GM12891 (cell line): Measurements from ENCODE around the gene HINT2.

Experiments used
- POLR2AphosphoS5 ChIP-seq: IDR thresholded peaks from 2 replicates; pipeline ENCODE4 v1.6.1; 2011; ENCODE audit warnings: low read depth, low read length, control low read depth
- TAF1 ChIP-seq: IDR thresholded peaks from 2 replicates; pipeline ENCODE4 v1.6.1; 2011; ENCODE audit warnings: low read depth, low read length, control low read depth

DNA sequence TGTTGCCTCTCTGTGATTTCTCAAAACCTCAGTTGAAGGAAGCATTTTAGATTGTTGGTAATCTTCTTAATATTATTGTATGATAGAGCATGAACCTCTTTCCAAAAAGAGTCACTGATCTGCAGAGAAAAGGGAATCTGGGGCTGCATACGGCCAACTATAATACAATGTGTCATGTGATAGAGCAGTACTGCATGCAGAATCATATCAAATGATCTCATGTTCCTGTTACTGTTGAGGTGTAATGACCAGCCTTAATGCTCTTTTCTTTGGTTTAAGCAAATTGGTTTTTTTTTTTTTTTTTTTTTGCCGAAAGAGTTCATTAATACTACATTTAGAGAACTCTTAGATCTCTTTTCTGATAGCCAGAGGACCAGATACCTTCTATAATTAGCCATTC lies 47.8 kb downstream of the HINT2 start:
- TF ChIP-seq TAF1 (no peak), POLR2AphosphoS5 (no peak)
